SJCRH30 (cell line): ENCODE measurements around the gene STARD6. TPM values are rescaled to one million over a fixed set of nuclear protein-coding genes. Genes with fewer than 3 reads are reported as not detected.

Experiments
- DNase-seq, 2 experiments: peaks; one replicate each; pipeline ENCODE4 v3.0.0-alpha.2; 2015 to 2020
- H3K27ac ChIP-seq: fragments of 250-450 bp; sonication (Bioruptor Pico); 2 replicates; pipeline ENCODE4 v1.5.1; 2020; ENCODE audit warnings: mild to moderate bottlenecking, moderate library complexity
- H3K27me3 ChIP-seq: fragments of 250-450 bp; sonication (Bioruptor Pico); 2 replicates; pipeline ENCODE4 v1.5.1; 2020; ENCODE audit warnings: mild to moderate bottlenecking, moderate library complexity
- H3K36me3 ChIP-seq: fragments of 250-450 bp; sonication (Bioruptor Pico); 2 replicates; pipeline ENCODE4 v1.5.1; 2020; ENCODE audit warnings: mild to moderate bottlenecking, moderate library complexity
- H3K4me1 ChIP-seq: fragments of 250-450 bp; sonication (Bioruptor Pico); 2 replicates; pipeline ENCODE4 v1.5.1; 2020; ENCODE audit warnings: mild to moderate bottlenecking, moderate library complexity
- H3K4me3 ChIP-seq: fragments of 250-450 bp; sonication (Bioruptor Pico); 2 replicates; pipeline ENCODE4 v1.5.1; 2020; ENCODE audit warnings: mild to moderate bottlenecking, moderate library complexity
- H3K9me3 ChIP-seq: fragments of 250-450 bp; sonication (Bioruptor Pico); replicated peaks from 2 replicates; pipeline ENCODE4 v1.5.1; 2020; ENCODE audit warnings: mild to moderate bottlenecking, moderate library complexity
- total RNA-seq: library from RNA; depleted of rRNA; stranded (reverse); fragments of >200 nt; shearing (Covaris generic); gene quantifications from 2 replicates; pipeline ENCODE4 v1.2.3, GENCODE V29; 2014

STARD6 gene
- total RNA-seq, 1 experiment from 2014 or later, result not detected

DNA sequence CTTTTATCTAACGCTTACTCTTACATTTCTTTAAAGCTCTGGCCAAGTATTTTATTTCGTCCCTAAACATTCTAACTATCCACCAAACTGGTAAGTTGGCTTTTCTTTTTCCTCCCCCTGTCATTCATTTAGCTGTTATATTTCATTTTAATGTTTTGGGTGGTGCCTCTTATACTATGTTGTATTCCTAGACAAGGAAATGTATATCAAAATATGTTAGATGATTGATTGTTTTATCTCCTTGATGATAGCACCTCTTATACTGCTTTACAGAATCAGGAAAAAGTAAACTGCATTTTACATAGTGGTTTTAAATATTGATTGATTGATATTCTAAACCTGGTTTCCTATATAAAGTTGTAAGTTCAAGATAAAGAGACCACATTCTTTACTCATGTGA lies 24.0 kb upstream of the STARD6 start:
- H3K4me1 ChIP-seq, result no peaks in the 10 kb centered on the region
- H3K27me3 ChIP-seq, result no peaks in the 10 kb centered on the region
- no peak overlapping the region for H3K27ac ChIP-seq
- H3K9me3 ChIP-seq, result no peaks in the 10 kb centered on the region
- H3K4me3 ChIP-seq, result no peak overlapping the region
- no peak for DNase-seq
- H3K36me3 ChIP-seq, result peaks cover 5% of the 10 kb centered on the region

DNA sequence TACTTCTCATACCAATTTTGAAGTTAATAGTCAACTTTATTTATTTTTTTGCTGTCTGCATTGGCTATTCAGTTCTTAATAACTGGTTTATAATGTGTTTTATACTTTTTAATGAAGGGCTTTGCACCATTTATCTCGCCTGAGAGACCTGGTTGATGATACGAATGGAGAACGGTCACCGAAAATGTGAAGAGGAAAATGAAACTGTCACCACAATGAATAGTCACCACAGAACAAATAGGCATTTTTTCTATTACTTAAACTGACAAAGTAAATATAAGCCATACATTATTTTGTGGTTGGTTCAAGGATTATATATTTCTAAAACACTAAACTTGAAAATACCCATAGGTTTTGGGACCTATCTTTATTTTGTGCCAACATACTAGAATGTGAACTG lies 20.4 kb upstream of the STARD6 start:
- Histone ChIP-seq H3K4me3 (no peak overlapping the region), H3K36me3 (peaks cover 27% of the 10 kb centered on the region), H3K27ac (no peak overlapping the region), H3K9me3 (no peaks in the 10 kb centered on the region), H3K27me3 (no peaks in the 10 kb centered on the region), H3K4me1 (no peaks in the 10 kb centered on the region)
- DNase-seq, result no peak

DNA sequence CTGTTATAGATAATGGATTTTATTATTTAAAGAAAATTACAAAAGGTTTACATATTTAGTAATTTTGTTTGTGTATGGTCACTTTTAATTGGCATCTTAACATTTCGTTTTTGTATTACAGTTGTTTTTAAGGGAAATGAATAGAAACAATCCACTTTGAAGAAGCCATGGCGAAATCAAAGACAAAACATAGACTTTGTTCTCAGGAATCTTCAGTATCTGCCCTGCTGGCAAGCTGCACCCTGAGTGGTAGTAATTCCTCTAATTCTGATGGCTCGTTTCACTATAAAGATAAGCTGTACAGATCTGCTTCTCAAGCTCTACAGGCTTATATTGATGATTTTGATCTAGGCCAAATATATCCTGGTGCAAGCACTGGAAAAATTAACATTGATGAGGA lies 2.7 kb upstream of the STARD6 start:
- Histone ChIP-seq H3K27me3 (no peaks in the 10 kb centered on the region), H3K4me1 (0 out of 2 replicates have a peak, but pooled peaks cover 4% of the 10 kb centered on the region), H3K9me3 (no peaks in the 10 kb centered on the region), H3K36me3 (peaks cover 9% of the 10 kb centered on the region), H3K27ac (no peak overlapping the region), H3K4me3 (no peak overlapping the region)
- DNase-seq, result no peak

DNA sequence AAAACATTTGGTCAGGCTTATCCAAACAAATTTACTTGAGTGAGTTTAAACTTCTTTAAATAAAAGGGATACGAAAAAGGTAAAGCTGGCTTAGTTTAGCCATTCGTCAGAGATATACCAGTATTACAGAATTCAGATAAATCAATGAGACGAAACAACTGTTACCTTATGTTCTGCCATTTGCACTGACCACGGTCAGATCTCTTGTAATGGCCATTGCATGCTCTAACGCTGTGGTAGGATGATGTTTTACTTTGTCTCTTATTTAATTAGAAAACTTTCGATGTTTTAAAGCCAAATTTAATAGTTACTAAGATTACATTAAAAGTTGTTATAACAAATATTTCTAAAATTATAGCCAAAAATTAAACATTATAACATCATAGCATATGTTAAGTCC lies 1.6 kb upstream of the STARD6 start:
- no peaks in the 10 kb centered on the region for H3K27me3 ChIP-seq
- H3K36me3 ChIP-seq, result peaks cover 9% of the 10 kb centered on the region
- peak in 1 of 2 experiments; percentile 37 for DNase-seq
- H3K4me3 ChIP-seq, result peak overlapping the region; percentile 74
- peak overlapping the region; percentile 86 for H3K27ac ChIP-seq
- H3K9me3 ChIP-seq, result no peaks in the 10 kb centered on the region
- H3K4me1 ChIP-seq, result 0 out of 2 replicates have a peak, but pooled peaks cover 4% of the 10 kb centered on the region

DNA sequence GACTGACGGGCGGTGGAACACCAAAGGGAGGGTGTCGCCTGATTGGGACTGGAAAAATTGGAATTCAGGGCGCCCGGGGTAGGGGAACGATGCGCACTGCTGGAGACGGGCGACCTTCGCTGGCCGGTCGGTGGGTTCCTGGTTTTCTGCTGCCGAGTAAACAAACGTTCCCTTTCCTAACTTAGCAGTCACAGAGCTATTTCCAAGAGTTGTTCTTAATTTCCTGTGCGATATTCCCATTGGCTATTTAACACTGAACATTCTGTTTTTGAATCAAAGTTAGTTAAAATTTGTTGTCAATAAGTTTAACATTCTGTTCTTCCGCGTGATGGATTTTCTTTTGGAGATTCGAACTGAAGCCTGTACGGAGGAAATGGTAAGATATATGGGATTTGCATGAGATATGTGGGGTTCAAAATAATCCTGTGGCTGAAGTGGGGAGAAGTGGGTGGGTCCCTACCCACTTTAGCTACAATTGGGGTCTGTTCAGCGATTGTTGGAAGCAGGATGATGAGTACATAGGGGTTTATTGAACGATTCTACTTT lies 910 bp upstream of the STARD6 start:
- peak; percentile 27 to 52 for DNase-seq
- Histone ChIP-seq H3K27ac (peak overlapping the region; percentile 86), H3K36me3 (peaks cover 9% of the 10 kb centered on the region)

DNA sequence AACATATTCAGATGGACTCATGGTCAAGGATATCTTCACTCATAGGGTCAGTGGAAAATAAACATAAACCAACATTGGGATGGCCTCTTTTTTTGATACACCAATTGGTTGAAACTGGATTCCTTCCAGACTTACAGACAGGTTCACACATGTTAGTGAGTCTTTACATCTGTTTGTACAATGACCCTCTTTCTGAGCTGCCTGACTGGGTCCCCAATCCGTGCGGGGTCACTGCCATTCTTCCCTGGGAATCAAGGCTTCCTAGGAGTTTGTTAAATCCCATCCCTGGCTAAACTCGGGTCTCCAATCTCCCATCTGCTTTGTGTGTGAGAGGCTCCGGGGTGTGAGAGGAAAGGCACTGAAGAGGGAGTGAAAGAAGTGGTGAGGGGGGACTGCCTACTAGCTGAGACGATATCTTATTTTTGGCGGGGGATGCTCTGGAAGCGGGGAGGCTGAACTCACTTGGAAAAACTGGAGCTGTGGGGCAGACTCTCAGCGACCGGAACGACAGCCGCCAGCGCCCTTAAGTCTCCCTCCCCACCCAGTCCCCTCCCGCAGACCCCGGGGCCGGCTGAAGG lies 487 bp downstream of the STARD6 start:
- DNase-seq, result no peak
- H3K9me3 ChIP-seq, result no peaks in the 10 kb centered on the region
- 0 out of 2 replicates have a peak, but pooled peaks cover 4% of the 10 kb centered on the region for H3K4me1 ChIP-seq
- peaks cover 8% of the 10 kb centered on the region for H3K36me3 ChIP-seq
- peak overlapping the region; percentile 74 for H3K4me3 ChIP-seq
- H3K27me3 ChIP-seq, result no peaks in the 10 kb centered on the region
- peak overlapping the region; percentile 86 for H3K27ac ChIP-seq

More for the DNA sequence above, 910 bp upstream of the STARD6 start:
- Histone ChIP-seq H3K4me3 (peak overlapping the region; percentile 74), H3K4me1 (0 out of 2 replicates have a peak, but pooled peaks cover 4% of the 10 kb centered on the region), H3K9me3 (no peaks in the 10 kb centered on the region), H3K27me3 (no peaks in the 10 kb centered on the region)

DNA sequence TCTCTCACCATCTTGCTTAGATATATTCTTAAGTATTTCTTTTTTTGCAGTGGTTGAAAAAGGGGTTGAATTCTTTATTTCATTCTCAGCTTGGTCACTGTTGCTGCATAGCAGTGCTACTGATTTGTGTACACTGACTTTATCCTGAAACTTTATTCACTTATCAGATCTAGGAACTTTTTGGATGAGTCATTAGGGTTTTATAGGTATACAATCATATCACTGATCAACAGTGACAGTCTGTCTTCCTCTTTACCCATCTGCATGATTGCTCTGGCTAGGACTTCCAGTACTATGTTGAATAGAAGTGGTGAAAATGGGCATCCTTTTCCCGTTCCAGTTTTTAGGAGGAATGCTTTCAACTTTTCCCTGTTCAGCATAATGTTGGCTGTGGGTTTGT lies 6.5 kb downstream of the STARD6 start:
- no peak for DNase-seq
- Histone ChIP-seq H3K4me1 (no peaks in the 10 kb centered on the region), H3K36me3 (no peaks in the 10 kb centered on the region), H3K4me3 (no peak overlapping the region), H3K27me3 (no peaks in the 10 kb centered on the region), H3K27ac (no peak overlapping the region), H3K9me3 (no peaks in the 10 kb centered on the region)

DNA sequence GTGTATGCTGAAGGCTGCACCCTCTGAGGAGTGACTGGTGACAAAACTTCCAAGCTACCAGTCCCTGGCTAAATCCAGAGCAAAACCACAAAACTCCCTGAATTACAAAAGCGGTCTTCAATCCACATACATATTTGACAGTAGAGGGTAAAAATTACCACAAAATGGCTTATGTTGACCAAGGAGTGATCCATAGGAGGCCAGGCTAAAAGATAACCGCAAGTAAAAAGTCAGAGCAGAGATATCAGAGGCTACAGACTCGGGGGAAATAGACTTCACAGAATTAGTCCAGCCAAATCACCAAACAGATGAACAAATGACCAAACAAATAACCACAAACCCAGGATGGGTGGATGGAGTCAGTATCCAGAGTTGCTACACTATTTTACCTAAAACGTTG lies 19.4 kb downstream of the STARD6 start:
- H3K4me1 ChIP-seq, result no peaks in the 10 kb centered on the region
- H3K9me3 ChIP-seq, result no peaks in the 10 kb centered on the region
- H3K27me3 ChIP-seq, result no peaks in the 10 kb centered on the region
- no peaks in the 10 kb centered on the region for H3K36me3 ChIP-seq
- no peak overlapping the region for H3K27ac ChIP-seq
- no peak overlapping the region for H3K4me3 ChIP-seq
- DNase-seq, result no peak

DNA sequence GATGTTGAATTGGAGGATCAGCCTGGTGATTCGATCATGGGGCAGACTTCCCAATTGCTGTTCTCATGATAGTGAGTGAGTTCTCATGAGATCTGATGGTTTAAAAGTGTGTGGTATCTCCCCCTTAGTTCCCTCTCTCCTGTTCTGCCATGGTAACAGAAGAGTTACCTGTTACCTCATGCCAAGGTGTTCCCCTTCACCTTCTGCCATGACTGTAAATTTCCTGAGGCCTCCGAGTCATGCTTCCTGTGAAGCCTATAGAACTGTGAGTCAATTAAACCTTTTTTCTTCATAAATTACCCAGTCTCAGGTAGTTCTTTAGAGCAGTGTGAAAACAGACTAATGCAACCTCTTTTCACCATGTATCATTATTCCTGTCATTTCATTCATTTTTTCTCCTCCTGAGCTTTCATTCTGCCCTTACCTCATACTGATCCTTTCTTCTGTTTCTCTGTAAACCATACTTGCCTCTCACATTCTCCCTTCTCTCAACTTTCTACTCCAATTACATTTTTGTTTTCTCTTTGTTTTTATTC lies 22.0 kb downstream of the STARD6 start:
- H3K27me3 ChIP-seq, result no peaks in the 10 kb centered on the region

DNA sequence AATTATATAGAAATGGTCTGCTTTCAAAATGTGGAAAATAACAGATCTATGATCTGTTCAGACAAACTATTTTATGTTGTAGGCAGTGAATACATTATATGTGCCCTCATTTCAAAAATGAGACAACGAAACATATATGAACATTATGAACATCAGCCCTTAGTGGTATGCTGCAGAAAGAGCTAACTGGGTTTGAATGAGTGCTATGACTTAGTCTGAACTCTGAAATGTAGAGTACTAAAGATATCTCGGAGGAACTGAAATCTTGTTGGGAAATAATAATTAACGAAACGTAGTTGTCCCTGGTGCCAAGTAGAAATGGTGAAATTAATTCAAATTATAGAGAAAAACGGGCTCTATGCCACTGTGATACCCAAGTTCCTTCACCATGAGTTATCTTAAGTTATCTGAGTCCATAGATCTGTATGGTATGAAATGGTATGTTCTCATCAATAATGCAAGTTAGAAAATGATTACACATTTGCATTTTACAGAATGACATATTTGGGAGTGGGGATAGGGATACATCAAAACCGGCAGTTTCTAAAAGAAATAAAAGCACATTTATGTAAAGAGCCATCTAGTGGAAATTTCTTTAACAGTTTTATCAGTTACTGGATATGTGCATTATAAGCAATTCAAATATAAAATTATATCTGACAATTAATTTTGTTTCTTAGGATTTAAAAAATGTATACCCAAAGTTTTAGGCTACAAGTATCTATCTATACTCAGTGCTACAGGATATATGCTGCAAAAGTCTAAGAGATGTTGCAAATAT lies 26.7 kb downstream of the STARD6 start:
- DNase-seq, result no peak
- Histone ChIP-seq H3K4me3 (no peak overlapping the region), H3K9me3 (no peaks in the 10 kb centered on the region), H3K27ac (no peak overlapping the region), H3K36me3 (no peaks in the 10 kb centered on the region), H3K4me1 (no peaks in the 10 kb centered on the region), H3K27me3 (no peaks in the 10 kb centered on the region; the same call in 1 of the 2 replicates)

More for the DNA sequence above, 22.0 kb downstream of the STARD6 start:
- Histone ChIP-seq H3K27ac (no peak overlapping the region), H3K4me1 (no peaks in the 10 kb centered on the region), H3K4me3 (no peak overlapping the region), H3K36me3 (no peaks in the 10 kb centered on the region), H3K9me3 (no peaks in the 10 kb centered on the region)
- no peak for DNase-seq

DNA sequence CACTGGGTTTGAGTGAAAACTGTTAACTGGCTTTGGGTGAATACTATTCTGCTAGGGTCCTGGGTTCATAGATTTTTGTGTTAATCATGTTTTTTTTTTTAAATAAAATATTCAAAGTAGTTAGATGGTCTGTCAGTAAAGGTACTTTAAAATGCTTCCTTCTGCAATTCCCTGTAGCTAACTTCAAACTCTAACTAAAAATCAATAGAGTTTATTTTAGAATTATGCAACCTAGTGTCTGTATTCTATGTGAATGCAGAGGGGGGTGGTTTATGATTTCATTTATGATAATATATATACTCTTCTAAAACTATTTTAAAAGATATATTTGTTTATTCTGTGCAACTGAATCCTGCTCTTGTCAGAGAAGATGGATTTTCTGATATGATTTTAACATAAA lies 27.9 kb downstream of the STARD6 start:
- Histone ChIP-seq H3K4me3 (no peak overlapping the region), H3K27ac (no peak overlapping the region), H3K27me3 (no peaks in the 10 kb centered on the region; the same call in 1 of the 2 replicates), H3K36me3 (no peaks in the 10 kb centered on the region), H3K9me3 (no peaks in the 10 kb centered on the region), H3K4me1 (no peaks in the 10 kb centered on the region)
- no peak for DNase-seq

DNA sequence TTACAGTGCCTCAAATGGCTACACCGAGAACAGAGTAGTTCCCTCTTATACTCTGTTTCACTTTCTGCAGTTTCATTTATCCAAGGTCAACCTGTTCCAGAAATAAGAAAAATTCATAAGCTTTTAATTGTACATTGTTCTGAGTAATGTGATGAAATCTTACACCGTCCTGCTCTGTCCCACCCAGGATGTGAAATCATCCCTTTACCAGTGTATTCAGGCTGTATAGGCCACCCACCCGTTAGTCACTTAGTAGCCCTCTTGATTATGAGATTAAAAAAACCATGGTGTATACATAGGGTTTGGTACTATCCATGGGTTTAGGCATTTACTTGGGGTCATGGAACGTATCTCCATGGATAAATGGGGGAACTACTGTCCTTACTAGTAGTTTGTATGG lies 29.8 kb downstream of the STARD6 start:
- Histone ChIP-seq H3K27ac (no peak overlapping the region), H3K4me1 (no peaks in the 10 kb centered on the region), H3K36me3 (no peaks in the 10 kb centered on the region), H3K9me3 (no peaks in the 10 kb centered on the region), H3K4me3 (no peak overlapping the region), H3K27me3 (no peaks in the 10 kb centered on the region; the same call in 1 of the 2 replicates)
- no peak for DNase-seq

DNA sequence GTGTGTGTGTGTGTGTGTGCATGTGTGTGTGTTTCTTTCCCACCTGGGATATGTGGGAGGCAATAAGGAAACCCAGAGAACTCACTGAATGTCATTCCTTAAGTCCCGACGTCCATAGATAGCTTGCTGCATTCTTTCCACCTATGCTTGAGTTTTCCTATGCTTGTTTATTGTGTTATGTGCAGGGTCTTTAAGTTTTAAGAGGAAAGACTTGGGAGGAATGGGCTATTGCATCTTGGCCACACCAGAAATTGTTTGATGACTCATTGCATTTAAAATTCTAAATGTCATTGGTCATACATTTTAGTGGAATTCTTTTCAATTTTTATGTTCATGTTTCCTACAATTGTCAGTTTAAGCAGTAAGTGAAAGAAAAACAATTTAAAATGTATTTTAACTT lies 33.7 kb downstream of the STARD6 start:
- no peak for DNase-seq
- Histone ChIP-seq H3K4me1 (no peaks in the 10 kb centered on the region), H3K27ac (no peak overlapping the region), H3K36me3 (no peaks in the 10 kb centered on the region), H3K27me3 (no peaks in the 10 kb centered on the region), H3K4me3 (no peak overlapping the region), H3K9me3 (no peaks in the 10 kb centered on the region)

DNA sequence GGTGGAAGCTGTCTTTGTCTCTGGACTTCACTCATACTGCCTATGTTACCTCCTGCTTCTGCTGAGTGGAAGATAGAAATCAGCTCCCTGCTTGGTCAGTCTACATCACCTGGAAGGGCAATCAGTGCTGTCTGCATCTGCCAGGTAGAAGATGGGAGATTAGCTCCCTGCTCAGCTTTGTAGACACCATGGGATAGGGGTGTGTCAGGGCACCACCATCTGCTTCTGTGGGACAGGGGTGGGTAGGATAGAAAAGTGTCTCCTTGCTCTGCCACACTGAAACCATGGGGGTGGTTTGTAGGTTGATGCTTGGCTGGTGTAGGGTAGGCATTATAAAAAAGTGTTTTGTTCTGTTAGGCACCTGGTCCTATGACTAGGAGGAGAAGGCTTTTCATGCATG lies 34.1 kb downstream of the STARD6 start:
- Histone ChIP-seq H3K36me3 (no peaks in the 10 kb centered on the region), H3K9me3 (no peaks in the 10 kb centered on the region), H3K27ac (no peak overlapping the region), H3K27me3 (no peaks in the 10 kb centered on the region), H3K4me1 (no peaks in the 10 kb centered on the region), H3K4me3 (no peak overlapping the region)
- no peak for DNase-seq
